NCI-H226 (cell line): Measurements from ENCODE around the gene BICRA.
"Not testable (repeated sequence)": the region's sequence is repeated elsewhere in the genome, so short reads cannot be mapped to it uniquely, and the experiment has no call there.

ENCODE experiments used
- DNase-seq: peaks from one replicate; pipeline ENCODE4 v3.0.0-alpha.2; 2015

Gene BICRA

GRCh38 chr19:47694466-47695273, 85.7 kb downstream of the BICRA start:
- no peak for DNase-seq

- no peak for DNase-seq
These were observed 86.8 kb downstream of the BICRA start for GRCh38 chr19:47695533-47696262.

- DNase-seq: no peak
These were observed 87.7 kb downstream of the BICRA start for GRCh38 chr19:47696635-47697034.

GRCh38 chr19:47697863-47698609, 89.1 kb downstream of the BICRA start:
- DNase-seq: peak; percentile 72

GRCh38 chr19:47698631-47699359, 89.9 kb downstream of the BICRA start:
- DNase-seq: no peak

- DNase-seq: peak; percentile 5
These were observed 90.5 kb downstream of the BICRA start for GRCh38 chr19:47699360-47699917.

- no peak for DNase-seq
These were observed 92.2 kb downstream of the BICRA start for GRCh38 chr19:47700934-47701716.

GRCh38 chr19:47701717-47702552, 93.0 kb downstream of the BICRA start:
- DNase-seq: no peak

GRCh38 chr19:47702671-47703070, 93.7 kb downstream of the BICRA start:
- no peak for DNase-seq

- no peak for DNase-seq
These were observed 94.4 kb downstream of the BICRA start for GRCh38 chr19:47703301-47703700.

- no peak for DNase-seq
These were observed 95.1 kb downstream of the BICRA start for GRCh38 chr19:47704024-47704423.

- no peak for DNase-seq
These were observed 95.7 kb downstream of the BICRA start for GRCh38 chr19:47704656-47705055.

GRCh38 chr19:47707135-47707925, 98.4 kb downstream of the BICRA start:
- DNase-seq: peak; percentile 63

- no peak for DNase-seq
These were observed 102.8 kb downstream of the BICRA start for GRCh38 chr19:47711652-47712242.

GRCh38 chr19:47713046-47714021, 104.4 kb downstream of the BICRA start, which contains the start of gene EHD2:
EHD2 (plus strand) TSS chr19:47713422; CDS start chr19:47716613, 3,191 bp downstream.
- DNase-seq: peak; percentile 84

- DNase-seq: no peak
These were observed 105.4 kb downstream of the BICRA start for GRCh38 chr19:47714339-47714738.

GRCh38 chr19:47714855-47715254, 105.9 kb downstream of the BICRA start:
- not testable (repeated sequence) for DNase-seq
